ENCODE measurements around the gene FOXO3. TPM values are rescaled to one million over a fixed set of nuclear protein-coding genes. Genes with fewer than 3 reads are reported as not detected.

The FOXO3 gene
- total and polyA plus RNA-seq, 2 of the 8 experiments (the other 6 are each of a cell fraction or from before 2014, with no cell fraction given), result 13.1 to 19.3 TPM

- TF ChIP-seq RNF2 (IDR thresholded peaks at IDR 0.05; ENCODE audit: borderline replicate concordance, low read depth, low read length, missing control alignments, poor library complexity, severe bottlenecking), result no peak
These were observed 95.3 kb downstream of the FOXO3 start (continued) for GRCh38 chr6:108655806-108656651.
